Endometrial microvascular endothelial cells (primary cell): ENCODE measurements around the gene STYXL1. TPM values are rescaled to one million over a fixed set of nuclear protein-coding genes. Genes with fewer than 3 reads are reported as not detected.

Experiments
- in situ Hi-C: cut with HindIII; loops from 2 replicates; pipeline ENCODE4 v1.10.0; 2017; ENCODE audit warnings: low sequenced_read_pairs, low pct_unique_long_range_greater_than_20kb; ENCODE audit errors: inconsistent ontology term
- total RNA-seq: library from RNA; depleted of rRNA; stranded (reverse); fragments of >200 nt; gene quantifications from one replicate; pipeline ENCODE4 v1.2.3, GENCODE V29; 2015; ENCODE audit errors: inconsistent ontology term

Gene STYXL1
- total RNA-seq, 1 donor from 2014 or later: 51.5 TPM

DNA sequence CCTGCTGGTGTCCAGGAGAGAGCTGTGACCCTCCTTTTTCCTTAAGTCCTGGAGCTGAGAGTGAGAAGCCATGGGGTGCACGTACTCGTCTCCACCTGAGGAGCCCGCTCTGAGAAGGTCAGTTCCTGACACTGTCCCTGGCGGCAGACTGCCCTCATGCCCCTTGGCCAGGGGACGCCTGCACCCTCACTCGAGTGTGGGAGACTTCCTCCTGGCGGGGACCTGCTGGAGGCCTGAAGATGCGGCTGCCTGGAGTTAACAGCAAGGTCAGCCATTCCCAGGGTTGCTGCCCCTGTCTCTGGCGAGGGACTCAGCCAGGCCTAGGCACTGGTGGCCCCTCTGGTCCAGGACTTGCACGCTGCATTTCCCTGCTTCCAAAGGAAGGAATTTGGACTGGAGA lies 79.8 kb downstream of the STYXL1 start:
- in situ Hi-C loops: no loop called here

DNA sequence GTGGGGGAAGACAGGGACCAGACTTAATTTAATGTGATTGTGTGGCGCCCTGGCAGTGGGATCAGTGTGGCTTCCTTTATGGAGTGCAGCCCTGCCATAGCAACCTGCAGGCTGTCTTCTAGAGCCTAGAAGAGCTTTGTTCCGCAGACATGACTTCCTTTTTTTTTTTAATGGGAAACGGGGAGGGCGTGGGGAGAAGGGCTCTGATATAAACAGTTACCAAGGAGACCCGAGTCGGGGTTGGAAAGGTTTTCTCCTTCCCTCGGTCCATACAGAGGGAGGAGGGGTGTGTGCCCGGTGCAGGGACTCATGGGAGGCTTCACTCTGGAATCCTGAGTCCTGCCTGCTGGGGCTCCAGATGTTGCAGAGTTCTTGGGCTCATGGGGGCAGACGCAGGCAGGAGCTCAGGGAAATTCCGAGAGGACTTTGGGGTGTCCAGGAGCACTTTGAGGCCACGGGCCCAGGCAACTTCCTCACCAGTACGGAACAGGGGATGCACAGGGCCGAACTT lies 80.3 kb downstream of the STYXL1 start:
- in situ Hi-C loops: no loop called here

GRCh38 chr7:75967055-75967454 lies 80.7 kb downstream of the STYXL1 start:
- in situ Hi-C loops: no loop called here

GRCh38 chr7:75966190-75966961 lies 81.4 kb downstream of the STYXL1 start:
- in situ Hi-C loops: no loop called here

GRCh38 chr7:75965617-75966016 lies 82.2 kb downstream of the STYXL1 start:
- in situ Hi-C loops: no loop called here

GRCh38 chr7:75963381-75963995 lies 84.3 kb downstream of the STYXL1 start:
- in situ Hi-C loops: no loop called here

DNA sequence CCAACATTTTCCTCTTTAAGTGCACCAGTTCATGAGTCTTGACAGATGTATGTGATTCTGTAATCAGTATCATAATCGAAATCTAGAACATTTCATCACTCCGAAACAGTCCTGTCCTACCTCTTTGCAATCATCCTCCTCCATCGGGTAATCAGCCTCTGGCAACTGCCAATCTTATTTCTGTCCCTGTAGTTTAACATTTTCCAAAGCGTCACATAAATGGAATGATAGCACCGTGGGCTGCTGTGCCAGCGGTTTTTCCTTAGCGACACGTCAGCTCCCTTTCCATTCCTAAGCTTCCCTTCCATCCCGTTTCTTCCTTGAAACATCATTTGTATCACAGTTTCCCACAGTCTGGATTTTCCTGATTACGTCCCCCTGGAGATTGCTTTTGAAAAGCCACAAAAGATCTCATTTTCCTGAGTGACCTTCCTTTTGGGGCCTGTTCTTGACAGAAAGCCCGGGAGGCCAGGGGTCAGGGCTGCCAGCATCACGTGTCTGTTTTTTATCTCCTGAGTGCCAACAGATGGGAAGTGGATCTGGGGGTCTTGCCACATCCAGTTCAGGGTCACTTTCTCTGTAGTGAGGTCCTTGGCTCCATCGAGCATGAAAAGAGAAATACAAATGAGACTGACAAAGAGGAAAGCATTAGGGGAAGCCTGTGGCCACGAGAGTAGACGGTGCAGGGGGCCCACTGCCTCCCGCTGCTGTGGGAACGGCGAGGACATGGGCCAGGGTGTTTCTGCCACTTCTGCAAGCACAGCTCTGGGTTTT lies 85.0 kb downstream of the STYXL1 start:
- in situ Hi-C loops: no loop called here

GRCh38 chr7:75961218-75961617 lies 86.6 kb downstream of the STYXL1 start:
- in situ Hi-C loops: no loop called here

GRCh38 chr7:75960372-75960771 lies 87.4 kb downstream of the STYXL1 start:
- in situ Hi-C loops: no loop called here

DNA sequence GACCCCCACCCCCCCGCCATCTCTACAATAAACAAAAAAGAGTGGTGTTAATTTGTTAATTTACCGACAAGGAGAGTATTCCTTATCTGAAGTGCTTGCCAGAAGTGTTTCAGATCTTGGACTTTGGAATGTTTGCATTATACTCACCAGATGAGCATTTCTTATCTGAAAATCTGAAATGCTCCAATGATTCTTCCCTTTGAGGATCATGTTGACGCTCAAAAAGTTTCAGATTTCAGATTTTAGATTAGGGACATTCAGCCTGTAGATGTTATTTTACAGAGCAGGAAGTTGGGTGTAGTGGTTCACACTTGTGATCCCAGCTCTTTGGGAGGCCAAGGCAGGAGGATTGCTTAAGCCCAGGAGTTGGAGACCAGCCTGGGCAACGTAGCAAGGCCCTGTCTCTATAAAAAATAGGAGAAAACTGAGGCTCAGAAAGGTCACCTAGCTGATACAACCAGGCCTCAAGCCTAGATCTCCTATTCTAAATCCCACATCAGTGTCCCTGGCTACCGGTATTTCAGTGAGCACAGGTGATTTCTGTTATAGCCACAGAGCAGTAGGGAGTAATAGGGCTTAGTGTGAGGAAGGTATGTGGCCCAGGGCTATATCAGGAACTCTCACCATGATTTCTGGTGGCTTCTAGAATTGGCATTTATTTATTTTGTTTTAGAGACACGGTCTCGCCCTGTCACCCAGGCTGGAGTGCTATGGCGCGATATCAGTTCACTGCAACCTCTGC lies 88.8 kb downstream of the STYXL1 start:
- in situ Hi-C loops: no loop called here

DNA sequence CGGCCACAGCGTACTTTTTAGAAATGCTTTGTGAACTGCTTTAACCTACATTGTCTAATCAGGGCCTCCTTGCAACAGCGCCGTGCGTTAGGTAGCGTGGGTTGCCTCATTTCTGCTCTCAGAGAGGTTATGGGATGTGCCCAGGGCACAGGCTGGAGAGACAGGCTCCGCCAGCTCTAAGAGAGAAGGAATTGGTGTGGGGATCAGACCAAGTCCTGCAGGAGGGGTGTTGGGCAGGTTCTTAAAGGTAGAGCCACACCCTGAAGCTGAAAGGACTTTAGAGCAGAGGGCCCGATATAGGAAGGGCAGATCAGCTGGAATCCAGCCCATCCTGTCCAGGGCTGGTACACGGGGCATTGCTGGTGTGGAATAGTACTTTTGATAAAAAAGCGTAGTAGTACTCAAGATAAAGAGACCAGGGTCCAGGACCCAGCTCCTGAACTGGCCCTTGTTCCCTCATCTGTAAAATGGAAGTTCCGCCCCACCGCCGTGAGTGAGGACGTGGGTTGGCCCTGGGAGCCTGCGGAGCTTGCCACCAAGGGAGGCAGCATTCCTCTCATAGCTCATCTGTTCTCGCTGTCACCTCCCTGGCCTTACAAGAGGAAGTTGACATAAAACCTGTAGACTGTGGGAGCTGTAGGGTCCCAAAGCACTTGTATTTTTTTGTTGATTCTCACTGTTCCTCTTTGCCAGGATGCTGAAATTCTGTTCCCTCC lies 90.6 kb downstream of the STYXL1 start:
- in situ Hi-C loops: no loop called here

GRCh38 chr7:75955331-75955955 lies 92.4 kb downstream of the STYXL1 start:
- in situ Hi-C loops: no loop called here

DNA sequence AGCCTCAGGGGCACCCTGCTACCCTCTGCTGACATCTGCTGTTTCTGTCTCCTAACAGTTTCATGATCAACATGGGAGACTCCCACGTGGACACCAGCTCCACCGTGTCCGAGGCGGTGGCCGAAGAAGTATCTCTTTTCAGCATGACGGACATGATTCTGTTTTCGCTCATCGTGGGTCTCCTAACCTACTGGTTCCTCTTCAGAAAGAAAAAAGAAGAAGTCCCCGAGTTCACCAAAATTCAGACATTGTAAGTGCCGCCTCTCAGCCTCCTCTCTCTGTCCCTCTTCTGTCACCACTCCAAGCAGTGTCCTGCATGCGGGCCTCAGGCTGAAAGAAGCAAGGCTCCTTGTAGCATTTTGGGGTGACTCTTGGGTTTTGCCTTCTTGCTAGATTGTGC lies 93.9 kb downstream of the STYXL1 start:
- in situ Hi-C loops: no loop called here

DNA sequence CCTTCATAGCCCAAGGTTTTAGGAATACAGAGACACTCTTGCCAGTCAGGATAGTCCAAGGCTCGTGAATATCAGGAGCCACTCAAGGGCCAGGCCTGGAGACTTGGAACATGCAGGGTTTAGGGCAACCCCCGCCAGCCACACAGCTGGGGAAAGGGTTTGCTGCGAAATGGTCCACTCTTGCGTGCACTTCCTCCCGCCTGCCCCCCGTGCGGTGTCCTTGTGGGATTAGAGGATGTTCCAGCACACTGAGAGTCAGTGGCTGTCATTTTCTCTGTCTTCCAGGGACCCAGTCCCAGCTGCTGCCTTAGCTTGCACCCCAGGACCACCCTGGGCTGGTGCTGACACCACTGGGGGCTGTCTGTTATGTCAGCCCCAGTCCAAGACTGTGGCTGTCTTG lies 94.4 kb downstream of the STYXL1 start:
- in situ Hi-C loops: no loop called here

DNA sequence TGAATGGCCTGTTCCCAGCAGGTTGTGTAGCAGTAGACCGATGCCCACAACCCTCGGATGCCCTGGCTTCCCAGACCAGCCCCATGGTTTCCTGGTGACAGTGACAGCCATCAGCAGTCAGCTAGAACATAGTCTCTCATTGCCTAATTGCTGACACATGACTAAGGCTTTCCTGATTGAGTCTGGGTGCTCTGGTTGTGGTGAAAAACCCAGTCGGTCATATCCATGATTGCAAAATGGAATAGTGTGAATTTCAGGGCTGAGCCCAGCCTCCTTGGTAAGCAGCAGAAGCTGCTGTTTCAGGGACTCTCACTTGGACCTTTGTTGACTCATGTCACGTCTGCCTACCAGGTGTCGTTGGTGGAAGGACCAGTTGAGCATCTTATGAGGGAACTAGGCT lies 96.3 kb downstream of the STYXL1 start:
- in situ Hi-C loops: no loop called here

DNA sequence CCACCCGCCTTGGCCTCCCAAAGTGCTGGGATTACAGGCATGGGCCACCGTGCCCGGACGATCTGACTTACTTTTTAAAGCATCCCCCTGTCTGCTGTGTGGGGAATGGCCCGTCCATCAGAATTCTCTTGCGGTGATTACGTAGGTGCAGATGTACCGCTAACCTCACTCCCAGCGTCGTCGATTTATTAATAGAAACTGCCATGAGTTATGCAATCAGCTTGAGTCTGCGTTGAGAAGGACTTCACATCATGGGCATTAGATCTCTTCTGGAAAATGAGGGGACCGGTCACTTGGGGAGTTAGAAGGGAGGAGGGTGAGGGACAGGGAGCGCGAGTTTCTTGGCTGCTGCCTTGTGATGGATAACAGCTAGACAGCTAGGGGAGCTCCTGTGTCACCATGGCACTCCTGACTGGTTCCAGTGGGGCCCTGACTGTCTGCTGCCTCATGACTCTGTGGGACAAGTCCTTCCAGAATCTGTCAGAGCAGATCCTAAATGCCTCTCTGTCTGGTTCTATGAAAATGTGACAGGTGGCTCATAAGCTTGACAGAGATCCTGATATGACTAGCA lies 97.6 kb downstream of the STYXL1 start:
- in situ Hi-C loops: no loop called here

GRCh38 chr7:75948179-75948578 lies 99.6 kb downstream of the STYXL1 start:
- in situ Hi-C loops: no loop called here
